A673 (cell line): ENCODE data around the gene PRRT2.

Experiments
- CTCF ChIP-seq: fragments of 300-800, 200-600 bp; sonication (generic); conservative IDR thresholded peaks from 2 replicates; pipeline ENCODE4 v1.5.1; 2017; ENCODE audit warnings: low read depth, mild to moderate bottlenecking, antibody characterized with exemption, low read length, moderate library complexity, mixed read lengths
- EZH2 ChIP-seq: fragments of 200-600 bp; sonication (generic); IDR thresholded peaks from 2 replicates; pipeline ENCODE4 v1.6.1; 2017; ENCODE audit warnings: borderline replicate concordance, low read depth, mild to moderate bottlenecking, mixed read lengths, antibody characterized with exemption, low read length; ENCODE audit not compliant: poor library complexity, severe bottlenecking

- TF ChIP-seq EZH2, result no peak
- no peak for TF ChIP-seq CTCF
Measured at GRCh38 chr16:29794231-29794710, 17.7 kb upstream of the PRRT2 start.
